ENCODE data around the gene GLS2. TPM values are rescaled to one million over a fixed set of nuclear protein-coding genes. Genes with fewer than 3 reads are reported as not detected.
"Not testable (repeated sequence)": the region's sequence is repeated elsewhere in the genome, so short reads cannot be mapped to it uniquely, and the experiment has no call there.

The GLS2 gene
- total RNA-seq, 2 donors from 2014 or later = 4.1 to 6.6 TPM

- intact Hi-C loops (cut with DNase I); H3K27ac ChIP-seq: not testable (repeated sequence)
Measured at GRCh38 chr12:56496704-56497103, 8.7 kb upstream of the GLS2 start.

DNA sequence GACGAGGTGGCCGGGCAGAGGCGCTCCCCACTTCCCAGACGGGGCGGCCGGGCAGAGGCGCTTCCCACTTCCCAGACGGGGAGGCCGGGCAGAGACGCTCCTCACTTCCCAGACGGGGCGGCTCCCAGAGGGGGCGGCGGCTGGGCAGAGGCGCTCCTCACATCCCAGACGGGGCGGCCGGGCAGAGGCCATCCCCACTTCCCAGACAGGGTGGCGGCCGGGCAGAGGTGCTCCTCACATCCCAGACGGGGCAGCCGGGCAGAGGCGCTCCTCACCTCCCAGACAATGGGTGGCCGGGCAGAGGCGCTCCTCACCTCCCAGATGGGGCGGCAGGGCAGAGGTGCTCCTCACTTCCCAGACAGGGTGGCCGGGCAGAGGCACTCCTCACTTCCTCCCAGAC, 6.5 kb upstream of the GLS2 start:
- H3K4me1 ChIP-seq (replicated peaks); intact Hi-C loops (cut with DNase I); H3K36me3 ChIP-seq; DNase-seq (ENCODE audit: low spot score); H3K27me3 ChIP-seq (replicated peaks; ENCODE audit: insufficient read depth); H3K4me3 ChIP-seq; H3K27ac ChIP-seq; H3K9me3 ChIP-seq: not testable (repeated sequence)
- whole genome bisulfite sequencing = 91% methylated on average over 16 of the region's 27 CpGs

More at GRCh38 chr12:56496704-56497103, 8.7 kb upstream of the GLS2 start:
- H3K36me3 ChIP-seq; H3K4me1 ChIP-seq (replicated peaks); H3K4me3 ChIP-seq; H3K27me3 ChIP-seq (replicated peaks; ENCODE audit: insufficient read depth); H3K9me3 ChIP-seq: not testable (repeated sequence)
- TF ChIP-seq, protein P1, sequence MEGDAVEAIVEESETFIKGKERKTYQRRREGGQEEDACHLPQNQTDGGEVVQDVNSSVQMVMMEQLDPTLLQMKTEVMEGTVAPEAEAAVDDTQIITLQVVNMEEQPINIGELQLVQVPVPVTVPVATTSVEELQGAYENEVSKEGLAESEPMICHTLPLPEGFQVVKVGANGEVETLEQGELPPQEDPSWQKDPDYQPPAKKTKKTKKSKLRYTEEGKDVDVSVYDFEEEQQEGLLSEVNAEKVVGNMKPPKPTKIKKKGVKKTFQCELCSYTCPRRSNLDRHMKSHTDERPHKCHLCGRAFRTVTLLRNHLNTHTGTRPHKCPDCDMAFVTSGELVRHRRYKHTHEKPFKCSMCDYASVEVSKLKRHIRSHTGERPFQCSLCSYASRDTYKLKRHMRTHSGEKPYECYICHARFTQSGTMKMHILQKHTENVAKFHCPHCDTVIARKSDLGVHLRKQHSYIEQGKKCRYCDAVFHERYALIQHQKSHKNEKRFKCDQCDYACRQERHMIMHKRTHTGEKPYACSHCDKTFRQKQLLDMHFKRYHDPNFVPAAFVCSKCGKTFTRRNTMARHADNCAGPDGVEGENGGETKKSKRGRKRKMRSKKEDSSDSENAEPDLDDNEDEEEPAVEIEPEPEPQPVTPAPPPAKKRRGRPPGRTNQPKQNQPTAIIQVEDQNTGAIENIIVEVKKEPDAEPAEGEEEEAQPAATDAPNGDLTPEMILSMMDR (IDR thresholded peaks at IDR 0.05) = peak in 3 of 4 experiments; percentile 3 to 12 (median 7)
- WGBS = 15% methylated on average over 17 of the region's 17 CpGs
- DNase-seq (ENCODE audit: low spot score) = peak; percentile 18

DNA sequence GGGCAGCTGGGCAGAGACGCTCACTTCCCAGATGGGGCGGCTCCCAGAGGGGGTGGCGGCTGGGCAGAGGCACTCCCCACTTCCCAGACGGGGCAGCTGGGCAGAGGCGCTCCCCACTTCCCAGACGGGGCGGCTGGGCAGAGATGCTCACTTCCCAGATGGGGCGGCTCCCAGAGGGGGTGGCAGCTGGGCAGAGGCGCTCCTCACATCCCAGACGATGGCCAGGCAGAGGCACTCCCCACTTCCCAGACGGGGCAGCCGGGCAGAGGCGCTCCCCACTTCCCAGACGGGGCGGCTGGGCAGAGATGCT, 6.1 kb upstream of the GLS2 start:
- H3K9me3 ChIP-seq; H3K4me1 ChIP-seq (replicated peaks); H3K4me3 ChIP-seq; H3K27me3 ChIP-seq (replicated peaks; ENCODE audit: insufficient read depth); intact Hi-C loops (cut with DNase I); H3K27ac ChIP-seq; H3K36me3 ChIP-seq; DNase-seq (ENCODE audit: low spot score): not testable (repeated sequence)
- 95% methylated on average over 15 of the region's 15 CpGs for WGBS

GRCh38 chr12:56493409-56494105, 5.6 kb upstream of the GLS2 start:
- intact Hi-C loops (cut with DNase I); H3K27me3 ChIP-seq (replicated peaks; ENCODE audit: insufficient read depth); H3K36me3 ChIP-seq; DNase-seq (ENCODE audit: low spot score); H3K4me1 ChIP-seq (replicated peaks); H3K4me3 ChIP-seq; H3K9me3 ChIP-seq; H3K27ac ChIP-seq: not testable (repeated sequence)
- WGBS = 88% methylated on average over 25 of the region's 31 CpGs

DNA sequence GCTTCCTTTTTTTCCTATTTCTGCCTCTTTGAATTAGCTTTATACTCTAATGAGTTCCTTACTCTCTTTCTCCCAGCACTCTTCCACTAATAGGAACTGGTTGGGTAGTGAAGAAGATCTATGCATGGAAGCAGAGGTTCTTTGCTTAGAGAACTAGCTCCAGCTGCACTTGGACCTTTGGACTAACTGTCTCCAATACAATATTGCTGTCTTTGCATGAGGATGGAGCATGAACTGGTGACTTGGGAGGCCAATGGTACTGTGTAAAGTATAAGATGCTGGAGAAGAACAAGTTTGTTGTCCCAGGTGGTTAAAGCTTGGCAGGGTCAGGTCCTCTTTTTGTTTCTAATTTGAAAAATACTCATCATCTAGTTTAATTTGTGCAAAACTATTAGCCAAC, 2.4 kb upstream of the GLS2 start:
- H3K9me3 ChIP-seq = no peaks in the 10 kb centered on the region
- no peaks in the 10 kb centered on the region for H3K27me3 ChIP-seq (replicated peaks; ENCODE audit: insufficient read depth)
- H3K27ac ChIP-seq = no peak overlapping the region
- TF ChIP-seq, protein P1 (IDR thresholded peaks at IDR 0.05) = no peak
- no peak for TF ChIP-seq POLR2A (IDR thresholded peaks at IDR 0.05)
- no peak for DNase-seq (ENCODE audit: low spot score)
- H3K36me3 ChIP-seq = no peaks in the 10 kb centered on the region
- intact Hi-C loops (cut with DNase I) = no loop called here
- no peak overlapping the region for H3K4me3 ChIP-seq
- H3K4me1 ChIP-seq (replicated peaks) = no peaks in the 10 kb centered on the region

DNA sequence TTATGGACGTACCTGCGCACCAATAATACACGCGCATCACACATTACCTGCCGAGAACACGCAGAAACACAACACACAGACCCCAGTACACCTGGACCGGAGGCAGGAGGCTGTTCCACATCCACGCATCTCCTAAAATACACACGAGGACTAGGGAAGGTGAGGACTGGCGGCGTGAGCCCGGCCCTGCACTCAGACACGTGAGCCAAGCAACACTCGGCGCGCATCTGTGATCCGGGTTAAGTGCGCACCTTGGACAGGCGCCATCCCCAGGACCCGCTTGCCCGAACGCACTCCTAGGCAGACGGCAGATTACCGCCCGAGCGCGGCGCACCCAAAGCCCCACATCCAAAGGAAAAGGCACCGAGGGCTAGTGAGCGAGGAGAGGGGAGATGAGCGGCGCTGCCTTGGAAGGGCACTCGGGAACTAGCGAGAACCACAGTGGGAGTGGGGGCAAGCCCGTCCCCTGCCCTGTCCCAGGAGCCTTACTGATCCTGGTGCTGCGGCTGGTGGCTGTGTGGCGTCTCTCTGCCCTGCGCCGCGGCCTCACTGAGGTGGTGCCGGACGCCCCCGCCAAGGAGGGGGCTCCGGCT, 417 bp downstream of the GLS2 start:
- intact Hi-C loops (cut with DNase I) = no loop called here
- H3K4me3 ChIP-seq = peak overlapping the region; percentile 49 to 54
- H3K27me3 ChIP-seq (replicated peaks; ENCODE audit: insufficient read depth) = no peaks in the 10 kb centered on the region
- 6% methylated on average over 34 of the region's 44 CpGs for WGBS
- no peaks in the 10 kb centered on the region for H3K4me1 ChIP-seq (replicated peaks)
- H3K36me3 ChIP-seq = no peaks in the 10 kb centered on the region
- H3K27ac ChIP-seq = peak overlapping the region; percentile 31 to 55
- TF ChIP-seq POLR2AphosphoS5 (IDR thresholded peaks at IDR 0.05) (no peak), POLR2A (IDR thresholded peaks at IDR 0.05) (no peak)
- TF ChIP-seq, protein P1 (IDR thresholded peaks at IDR 0.05) = no peak
- DNase-seq (ENCODE audit: low spot score) = peak; percentile 17
- no peaks in the 10 kb centered on the region for H3K9me3 ChIP-seq

Data from prostate gland (tissue), 2 donors.